GM19452 (cell line): ENCODE data around the gene C1QTNF9B.
A peak's percentile ranks its signal among the peaks of the same experiment; 100 is the strongest.

ENCODE experiments used
- ATAC-seq: cut with Tn5 transposase; IDR thresholded peaks from one replicate; pipeline ENCODE4 v1.9.1; 2021; ENCODE audit not compliant: unreplicated experiment

Gene C1QTNF9B

GRCh38 chr13:23861310-23861709 is 36.0 kb downstream of the C1QTNF9B start:
- ATAC-seq = no peak

DNA sequence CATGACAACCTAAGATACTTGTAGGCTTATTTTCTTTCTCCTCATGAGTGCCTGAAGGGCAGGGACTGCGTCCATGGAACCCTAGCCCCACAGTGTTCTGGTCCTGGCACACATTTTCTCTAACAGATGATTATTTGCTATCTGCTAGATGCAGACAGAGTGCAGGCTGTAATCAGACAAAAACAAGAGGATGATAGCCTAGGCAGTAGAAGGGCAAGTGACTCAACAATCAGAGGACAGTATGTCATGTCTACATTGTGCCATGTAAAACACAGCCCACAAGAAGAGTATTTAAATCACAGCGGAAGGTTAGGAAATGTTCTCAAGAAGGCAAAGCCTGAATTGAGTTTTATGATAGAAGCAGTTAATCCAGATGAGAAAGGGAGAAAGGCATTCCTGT is 37.4 kb downstream of the C1QTNF9B start:
- ATAC-seq = no peak

- no peak for ATAC-seq
Measured at GRCh38 chr13:23859455-23859854, 37.8 kb downstream of the C1QTNF9B start.

DNA sequence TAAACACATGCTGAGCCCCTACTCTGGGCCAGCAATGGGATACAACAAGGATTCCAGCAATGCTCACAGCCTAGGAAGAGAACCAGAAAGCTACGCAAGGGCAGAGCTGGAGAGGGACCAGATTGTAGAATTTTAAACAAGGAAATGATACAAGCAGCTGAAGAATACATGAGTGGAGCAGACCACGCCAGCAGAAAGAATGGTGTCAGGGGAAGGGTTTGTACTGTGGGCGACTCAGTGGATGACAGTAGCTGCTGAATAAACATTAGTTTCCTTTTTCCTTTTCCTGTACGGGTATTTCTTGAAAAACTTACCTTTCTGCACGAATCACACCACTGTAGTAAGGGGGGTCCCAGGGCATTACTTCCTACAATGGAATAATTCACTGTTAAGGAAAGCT is 38.8 kb downstream of the C1QTNF9B start:
- no peak for ATAC-seq

DNA sequence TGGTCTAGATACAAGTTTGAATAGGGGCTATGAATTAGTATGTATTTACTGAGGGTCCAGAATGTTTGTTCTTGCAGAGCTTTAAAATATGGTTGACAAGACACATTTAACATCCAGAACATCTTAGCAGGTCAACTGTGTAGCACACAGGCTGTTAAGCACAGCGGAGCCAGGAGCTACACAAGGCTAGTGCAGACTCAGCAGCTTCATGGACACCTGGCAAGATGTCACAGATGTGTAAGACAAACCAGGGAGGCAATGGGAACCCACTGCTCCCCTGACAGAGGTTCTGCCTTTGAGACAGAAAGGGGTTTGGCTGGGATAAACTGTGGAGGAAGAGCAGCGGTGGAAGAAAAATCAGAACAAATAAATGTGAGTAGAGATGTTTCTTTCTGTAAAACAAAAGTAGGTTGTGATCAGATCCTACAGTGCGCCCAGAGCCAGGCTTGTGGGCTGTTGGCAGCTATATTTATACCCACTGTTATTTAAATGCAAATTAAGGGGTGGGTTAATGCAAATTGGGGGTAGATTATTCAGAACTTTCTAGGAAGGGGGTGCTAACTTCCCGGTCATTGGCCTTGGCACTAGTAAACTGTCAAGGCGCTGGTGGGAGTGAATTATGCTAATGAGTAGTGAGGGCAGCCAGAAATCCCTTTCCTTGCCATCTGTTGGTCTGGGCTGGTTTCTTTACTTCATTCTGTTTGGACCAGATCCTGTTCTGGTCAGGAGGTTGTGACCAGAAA is 41.1 kb downstream of the C1QTNF9B start:
- no peak for ATAC-seq

- no peak for ATAC-seq
Measured at GRCh38 chr13:23855360-23855759, 41.9 kb downstream of the C1QTNF9B start.

DNA sequence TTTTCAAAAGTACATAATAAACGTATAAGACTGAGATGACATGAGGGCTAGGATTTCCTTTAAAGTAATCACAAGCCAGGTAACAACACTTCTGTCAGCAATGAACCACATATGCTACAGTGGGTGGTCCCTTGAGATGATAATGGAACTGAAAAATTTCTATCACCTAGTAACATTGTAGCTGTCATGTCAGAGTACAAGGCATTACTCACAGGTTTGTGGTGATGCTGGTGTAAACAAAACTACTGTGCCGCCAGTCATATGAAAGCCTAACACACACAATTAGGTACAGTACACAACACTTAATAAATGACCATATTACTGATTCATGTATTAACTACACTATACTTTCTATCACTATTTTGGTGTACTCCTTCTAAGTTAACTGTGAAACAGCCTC is 45.0 kb downstream of the C1QTNF9B start:
- ATAC-seq = peak; percentile 54

- ATAC-seq = no peak
Measured at GRCh38 chr13:23851106-23851505, 46.2 kb downstream of the C1QTNF9B start.

DNA sequence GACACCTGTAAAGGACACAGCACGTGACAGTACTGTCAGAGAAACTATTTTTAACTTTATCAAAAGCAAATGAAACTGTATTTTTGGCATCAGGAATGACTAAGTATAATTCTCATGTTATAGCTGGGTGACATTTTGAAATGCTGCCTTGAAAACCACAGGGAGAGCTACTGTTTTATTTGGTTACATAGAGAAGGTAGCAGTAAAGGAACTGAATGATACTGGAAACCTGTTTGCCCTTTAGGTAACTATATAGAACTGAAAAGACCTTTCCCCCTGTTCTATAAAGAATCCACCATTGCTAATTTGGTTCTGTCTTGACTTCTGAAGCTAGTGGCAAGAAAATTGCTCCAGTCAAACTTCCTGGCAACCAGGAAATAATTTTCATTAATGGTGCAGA is 47.2 kb downstream of the C1QTNF9B start:
- ATAC-seq = no peak

GRCh38 chr13:23849670-23850069 is 47.6 kb downstream of the C1QTNF9B start:
- ATAC-seq = no peak

GRCh38 chr13:23848646-23849141 is 48.6 kb downstream of the C1QTNF9B start:
- ATAC-seq = no peak

DNA sequence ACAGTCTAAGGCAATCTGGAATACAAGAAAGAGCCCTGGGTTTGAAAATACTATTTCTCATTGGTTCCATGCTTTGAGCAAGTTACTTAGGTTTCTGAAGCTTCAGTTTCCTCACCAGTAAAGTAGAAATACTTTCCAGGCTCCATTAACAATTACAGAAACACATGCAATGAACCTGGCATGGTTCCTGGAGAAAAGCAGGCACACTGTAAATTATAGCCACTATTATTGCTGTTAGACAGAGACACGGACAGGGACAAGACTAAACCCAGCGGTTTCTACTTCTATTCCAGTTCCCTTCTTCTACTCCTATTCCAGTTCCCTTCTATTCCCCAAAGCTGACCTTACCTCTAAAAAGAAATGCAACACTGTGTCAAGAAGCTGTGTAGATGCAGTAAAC is 49.3 kb downstream of the C1QTNF9B start:
- no peak for ATAC-seq

- no peak for ATAC-seq
Measured at GRCh38 chr13:23847497-23847896, 49.8 kb downstream of the C1QTNF9B start.

DNA sequence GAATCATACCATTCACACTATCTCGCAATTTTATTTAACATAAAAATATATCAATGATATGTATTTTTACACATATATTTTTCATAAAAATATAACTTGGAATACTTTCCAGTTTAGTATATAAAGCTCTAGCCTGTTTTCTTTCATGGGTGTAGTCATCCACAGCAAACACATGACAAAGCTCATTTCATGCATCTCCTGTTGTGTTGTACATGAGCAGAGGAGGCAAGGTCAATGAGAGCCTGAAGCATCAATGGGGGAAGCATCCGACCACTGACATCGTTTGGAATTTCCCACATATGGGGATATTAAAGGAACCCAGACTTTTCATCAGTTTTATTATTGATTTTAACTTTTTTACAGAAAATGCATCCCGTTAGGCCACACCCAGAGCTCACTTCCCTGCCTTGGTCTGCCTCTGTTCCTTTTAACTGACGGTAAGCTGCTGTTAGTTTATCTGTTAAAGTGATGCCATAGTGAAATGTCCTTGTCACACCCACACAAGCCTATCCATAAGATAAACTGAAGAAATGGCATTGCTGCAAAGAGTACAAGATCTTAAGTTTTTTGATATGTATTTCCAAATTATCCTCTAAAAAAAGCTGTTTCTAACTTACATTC is 52.1 kb downstream of the C1QTNF9B start:
- ATAC-seq = peak; percentile 36

GRCh38 chr13:23844132-23844531 is 53.2 kb downstream of the C1QTNF9B start:
- no peak for ATAC-seq

- no peak for ATAC-seq
Measured at GRCh38 chr13:23843436-23843835, 53.9 kb downstream of the C1QTNF9B start.

DNA sequence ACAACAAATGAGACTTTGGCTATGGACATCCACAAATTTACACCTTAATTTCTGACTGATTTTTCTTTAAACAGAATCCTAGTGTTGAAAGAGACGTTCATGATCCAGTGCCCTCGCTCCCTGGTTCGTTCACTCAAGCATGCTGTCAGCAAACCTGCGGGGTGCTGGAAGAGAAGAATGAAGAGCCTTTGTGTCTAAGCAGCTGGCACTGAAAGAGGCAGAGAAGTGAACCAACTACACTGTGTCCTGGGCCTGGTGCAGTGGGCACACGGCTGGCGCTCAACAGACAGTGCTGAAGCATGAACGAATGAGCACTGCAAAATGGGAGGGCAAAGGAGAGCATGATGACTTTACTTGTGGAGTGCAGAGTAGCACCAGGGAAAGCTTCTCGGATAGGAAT is 54.9 kb downstream of the C1QTNF9B start:
- no peak for ATAC-seq
